Esophagus muscularis mucosa (tissue), 4 donors: Measurements from ENCODE around the gene SLC22A7. TPM values are rescaled to one million over a fixed set of nuclear protein-coding genes. Genes with fewer than 3 reads are reported as not detected.

Experiments
- DNase-seq: peaks from one replicate; pipeline ENCODE4 v3.0.0-alpha.2; 2017; ENCODE audit errors: extremely low spot score
- H3K27ac ChIP-seq, 4 donors: fragments of 200-600 bp; sonication (generic); replicated peaks in 1 of 4; 1 replicate in 3 of 4; 2 replicates in 1 of 4; pipeline ENCODE4 v1.5.1; 2016 to 2019; ENCODE audit warnings: mild to moderate bottlenecking in 1 of 4
- H3K27me3 ChIP-seq, 4 donors: fragments of 200-600 bp; sonication (generic); one replicate each; pipeline versions ENCODE4 v1.5.1 to v1.6.0; 2016 to 2019
- H3K36me3 ChIP-seq, 4 donors: fragments of 200-600 bp; sonication (generic); one replicate each; pipeline ENCODE4 v1.5.1; 2016 to 2019
- H3K4me1 ChIP-seq, 4 donors: fragments of 200-600 bp; sonication (generic); one replicate each; pipeline ENCODE4 v1.5.1; 2016 to 2019
- H3K4me3 ChIP-seq, 4 donors: fragments of 200-600 bp; sonication (generic); 1 replicate in 2 of 4; 2 replicates in 2 of 4; pipeline ENCODE4 v1.5.1; 2016 to 2019; ENCODE audit warnings: mild to moderate bottlenecking in 4 of 4, moderate library complexity in 1 of 4
- H3K9me3 ChIP-seq, 4 donors: fragments of 200-600 bp; sonication (generic); 1 replicate in 3 of 4; 2 replicates in 1 of 4; pipeline ENCODE4 v1.5.1; 2016 to 2019
- CTCF ChIP-seq, 3 experiments: fragments of 200-600 bp in 2 of 3; fragments of 450-650 bp in 1 of 3; sonication (generic) in 2 of 3; IDR thresholded peaks; one replicate each; pipeline ENCODE4 v1.5.1; 2017 to 2019; ENCODE audit warnings: antibody characterized with exemption in 3 of 3, mild to moderate bottlenecking in 2 of 3, moderate library complexity in 1 of 3
- EP300 ChIP-seq: sonication (generic); formaldehyde crosslinking; IDR thresholded peaks from one replicate; pipeline ENCODE4 v1.6.1; 2017; ENCODE audit warnings: antibody characterized with exemption
- POLR2A ChIP-seq: fragments of 450-650 bp; IDR thresholded peaks from one replicate; pipeline ENCODE4 v1.6.1; 2017; ENCODE audit warnings: antibody characterized with exemption, moderate library complexity, mild to moderate bottlenecking, low read depth
- POLR2AphosphoS5 ChIP-seq, 2 donors: sonication (generic); formaldehyde crosslinking; IDR thresholded peaks; one replicate each; pipeline ENCODE4 v1.6.1; 2017; ENCODE audit warnings: antibody characterized with exemption in 2 of 2
- WGBS: methylation state at CpG from one replicate; pipeline ENCODE4 v1.1.5; 2018; 5-methylcytosine and 5-hydroxymethylcytosine counted together
- intact Hi-C: fragments of 100-400 bp; cut with DNase I; formaldehyde crosslinking; loops from one replicate; pipeline ENCODE4 v1.15.1; 2023
- total RNA-seq, 4 donors: library from RNA; depleted of rRNA; stranded (reverse); fragments of >200 nt; gene quantifications; one replicate each; pipeline versions ENCODE4 v1.1.0 to v1.2.1, GENCODE V29; 2016

Gene SLC22A7
- not detected for total RNA-seq

GRCh38 chr6:43297644-43298564 is at the start of gene SLC22A7:
Gene SLC22A7 (plus strand): TSS chr6:43298260. CDS start chr6:43298359, 99 bp downstream.
- WGBS: 77% methylated on average over 7 of the region's 10 CpGs
- Histone ChIP-seq H3K27ac (no peak within 1 kb of the TSS), H3K9me3 (no peaks in the 10 kb centered on the region), H3K4me1 (peaks cover 0 to 5% (median 2%) of the 10 kb centered on the region in 4 donors), H3K36me3 (no peaks in the 10 kb centered on the region), H3K4me3 (no peak within 1 kb of the TSS), H3K27me3 (peaks cover 0 to 36% (median 0%) of the 10 kb centered on the region in 4 donors)
- TF ChIP-seq POLR2AphosphoS5 (IDR thresholded peaks at IDR 0.05) (no peak), EP300 (no peak), POLR2A (no peak), CTCF (IDR thresholded peaks at IDR 0.05) (no peak)
- intact Hi-C loops: no loop called here
- no peak for DNase-seq

- Histone ChIP-seq H3K27me3 (peaks cover 0 to 64% (median 2%) of the 10 kb centered on the region in 4 donors), H3K36me3 (no peaks in the 10 kb centered on the region), H3K27ac (no peak overlapping the region), H3K4me3 (no peak overlapping the region), H3K4me1 (peaks cover 7 to 17% (median 16%) of the 10 kb centered on the region in 4 donors), H3K9me3 (no peaks in the 10 kb centered on the region)
- DNase-seq: no peak
- intact Hi-C loops: no loop called here
- no peak for TF ChIP-seq EP300
- no peak for TF ChIP-seq POLR2A
- TF ChIP-seq POLR2AphosphoS5 (IDR thresholded peaks at IDR 0.05): no peak
- TF ChIP-seq CTCF (IDR thresholded peaks at IDR 0.05): no peak
Measured at GRCh38 chr6:43248791-43249190, 49.3 kb upstream of the SLC22A7 start.

GRCh38 chr6:43250992-43251373 is 47.1 kb upstream of the SLC22A7 start:
- intact Hi-C loops: no loop called here
- H3K27ac ChIP-seq: no peak overlapping the region
- peaks cover 7 to 17% (median 16%) of the 10 kb centered on the region in 4 donors for H3K4me1 ChIP-seq
- no peaks in the 10 kb centered on the region for H3K9me3 ChIP-seq
- H3K27me3 ChIP-seq: peaks cover 0 to 56% (median 2%) of the 10 kb centered on the region in 4 donors
- DNase-seq: no peak
- 21% methylated on average over 8 of the region's 8 CpGs for WGBS
- TF ChIP-seq EP300 (no peak), POLR2AphosphoS5 (IDR thresholded peaks at IDR 0.05) (no peak), POLR2A (no peak), CTCF (IDR thresholded peaks at IDR 0.05) (no peak)
- H3K36me3 ChIP-seq: no peaks in the 10 kb centered on the region
- no peak overlapping the region for H3K4me3 ChIP-seq

- H3K9me3 ChIP-seq: no peaks in the 10 kb centered on the region
- intact Hi-C loops: no loop called here
- WGBS: 93% methylated on average over 11 of the region's 11 CpGs
- H3K36me3 ChIP-seq: no peaks in the 10 kb centered on the region
- TF ChIP-seq EP300 (no peak), CTCF (IDR thresholded peaks at IDR 0.05) (no peak), POLR2A (no peak), POLR2AphosphoS5 (IDR thresholded peaks at IDR 0.05) (no peak)
- no peak overlapping the region for H3K27ac ChIP-seq
- no peaks in the 10 kb centered on the region for H3K4me1 ChIP-seq
- H3K4me3 ChIP-seq: no peak overlapping the region
- peaks cover 0 to 62% (median 2%) of the 10 kb centered on the region in 4 donors for H3K27me3 ChIP-seq
- no peak for DNase-seq
Measured at GRCh38 chr6:43253401-43253800, 44.7 kb upstream of the SLC22A7 start.
